GM18526 (cell line): ENCODE measurements around the gene RTCA.

Experiments used
- POLR2A ChIP-seq: IDR thresholded peaks from 3 replicates; pipeline ENCODE4 v1.6.1; 2011; ENCODE audit not compliant: insufficient read length; ENCODE audit errors: extremely low read depth

RTCA gene

GRCh38 chr1:100325415-100326324, 59.7 kb downstream of the RTCA start:
- TF ChIP-seq POLR2A, result no peak

GRCh38 chr1:100328133-100328532, 62.1 kb downstream of the RTCA start:
- TF ChIP-seq POLR2A, result no peak

GRCh38 chr1:100332331-100332730, 66.3 kb downstream of the RTCA start:
- no peak for TF ChIP-seq POLR2A

- no peak for TF ChIP-seq POLR2A
Observed at GRCh38 chr1:100335436-100335835, 69.4 kb downstream of the RTCA start.

GRCh38 chr1:100340494-100340893, 74.5 kb downstream of the RTCA start:
- no peak for TF ChIP-seq POLR2A

GRCh38 chr1:100342348-100342747, 76.3 kb downstream of the RTCA start:
- no peak for TF ChIP-seq POLR2A
